Left lobe of liver (tissue), 2 donors: ENCODE measurements around the gene COQ8B. TPM values are rescaled to one million over a fixed set of nuclear protein-coding genes. Genes with fewer than 3 reads are reported as not detected.

Experiments
- ATAC-seq: fragments of 200-7000 bp; cut with Tn5 transposase; one replicate; pipeline ENCODE4 v1.9.1; 2020; ENCODE audit warnings: mild to moderate bottlenecking, moderate library complexity
- DNase-seq: peaks from one replicate; pipeline ENCODE4 v3.0.0-alpha.2; 2020; ENCODE audit warnings: low spot score
- total RNA-seq: library from RNA; stranded (reverse); gene quantifications from one replicate; pipeline ENCODE4 v1.2.1, GENCODE V29; 2021
- donor health status: DM: no; HTN: no; CAD: no; lungs with moderate emphysema.
- donor health status: DM: no; HTN: yes; CAD: no.

Gene COQ8B
- total RNA-seq, 1 donor from 2014 or later: 43.5 TPM

DNA sequence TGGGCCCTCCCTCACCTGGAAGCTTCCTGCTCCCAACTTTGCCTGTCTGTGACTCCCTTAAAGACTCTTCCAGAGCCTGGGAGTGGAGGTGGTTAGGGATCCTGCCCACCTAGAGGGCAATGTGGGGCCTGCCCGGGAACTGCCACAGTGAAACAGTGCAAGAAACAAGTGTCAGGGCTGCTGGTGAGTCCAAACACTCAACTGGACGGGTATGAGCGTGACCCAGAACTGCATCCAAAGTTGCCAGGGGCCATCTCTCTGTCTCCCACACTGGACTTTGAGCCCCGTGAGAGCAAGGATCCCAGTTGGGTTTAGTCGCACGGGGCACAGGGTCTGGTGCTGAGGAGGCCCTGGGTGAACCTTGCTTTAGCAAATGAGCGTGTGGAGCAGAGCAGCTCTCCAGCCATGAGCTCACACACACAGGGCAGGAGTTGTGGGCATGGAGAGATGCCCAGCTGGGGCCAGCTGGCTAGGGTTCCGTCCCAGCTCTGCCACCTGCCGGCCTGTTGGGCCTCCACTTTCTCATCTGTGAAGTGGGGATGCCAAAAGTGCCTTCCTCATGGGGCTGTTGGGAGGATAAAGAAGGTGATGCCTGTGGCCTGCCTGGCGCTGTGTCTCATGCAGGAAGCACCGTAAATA lies 23.4 kb downstream of the COQ8B start:
- ATAC-seq: no peak
- no peak for DNase-seq

DNA sequence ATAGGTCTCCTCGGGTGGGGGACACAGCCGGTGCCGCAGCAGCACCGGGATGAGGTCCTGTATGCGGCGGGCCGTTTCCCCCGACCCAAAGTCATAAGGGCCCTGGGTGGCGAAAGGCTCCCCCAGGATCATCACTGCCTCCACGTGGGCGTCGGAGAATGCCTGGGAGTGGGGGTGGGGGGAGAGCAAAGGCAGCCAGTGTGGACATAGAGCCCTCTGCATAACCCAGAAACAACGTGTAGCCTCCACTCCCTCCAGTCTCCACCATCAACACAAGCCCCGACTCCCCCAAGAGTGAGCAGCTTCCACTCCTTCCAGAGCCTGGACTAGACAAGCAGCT lies 24.5 kb downstream of the COQ8B start:
- DNase-seq (no peak), ATAC-seq (no peak)

GRCh38 chr19:40691421-40692211 lies 25.1 kb downstream of the COQ8B start:
- no peak for ATAC-seq
- DNase-seq: no peak

- DNase-seq (peak; percentile 93), ATAC-seq (peak; percentile 92)
Measured at GRCh38 chr19:40690693-40691420, 25.8 kb downstream of the COQ8B start.

DNA sequence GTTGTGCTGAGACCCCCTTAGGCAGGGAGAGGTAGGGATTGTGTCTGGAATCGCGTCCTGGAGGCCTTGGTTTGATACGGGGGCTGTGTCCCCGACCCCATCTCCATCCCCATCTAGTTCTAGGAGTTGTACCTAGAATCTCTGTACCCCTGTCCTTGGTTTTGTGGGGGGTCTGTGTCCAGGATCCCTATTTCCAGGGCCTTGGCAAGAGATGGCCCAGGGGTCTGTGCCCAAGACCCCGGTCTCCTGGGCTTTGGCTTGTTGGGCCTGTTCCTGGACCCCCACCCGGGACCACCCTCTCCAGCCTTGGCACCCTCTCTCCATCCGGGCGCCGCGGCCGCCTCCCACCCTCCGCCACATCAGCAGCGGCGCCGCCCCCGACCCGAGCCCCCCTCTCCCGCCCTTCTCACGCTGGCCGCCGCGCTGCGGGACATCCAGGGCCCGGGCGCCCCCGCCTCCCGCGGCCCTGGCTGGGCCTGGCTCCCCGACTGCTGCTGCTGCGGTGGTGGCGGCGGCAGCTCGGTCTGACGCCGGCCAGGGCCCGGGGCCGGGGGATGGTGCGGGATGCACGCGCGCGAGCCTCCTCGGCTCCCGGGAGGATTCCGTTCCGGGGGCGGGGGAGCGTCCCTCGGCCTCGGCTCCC lies 26.5 kb downstream of the COQ8B start, which contains the start of gene NUMBL:
TSS of gene NUMBL (minus strand) at position 602 of the 643 bp plus-strand sequence. CDS start at position 434, 168 bp downstream.
- no peak for ATAC-seq
- no peak for DNase-seq

- no peak for ATAC-seq
- no peak for DNase-seq
Measured at GRCh38 chr19:40689339-40690049, 27.2 kb downstream of the COQ8B start.

DNA sequence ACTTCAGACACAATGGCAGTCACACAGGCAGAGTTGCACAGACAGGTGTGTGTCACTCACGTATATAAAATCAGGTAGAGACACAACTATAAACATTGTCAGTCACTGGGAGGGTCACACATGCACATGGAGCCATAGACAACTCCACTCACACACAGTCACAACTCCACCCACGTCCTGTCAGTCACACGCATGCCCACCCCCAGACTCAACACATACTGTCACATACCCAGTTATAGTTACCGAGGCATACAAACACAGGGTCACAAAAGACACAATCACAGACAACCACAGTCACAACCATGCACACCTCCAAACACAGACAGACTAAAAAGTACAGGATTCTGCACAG lies 27.7 kb downstream of the COQ8B start:
- DNase-seq (no peak), ATAC-seq (no peak)

DNA sequence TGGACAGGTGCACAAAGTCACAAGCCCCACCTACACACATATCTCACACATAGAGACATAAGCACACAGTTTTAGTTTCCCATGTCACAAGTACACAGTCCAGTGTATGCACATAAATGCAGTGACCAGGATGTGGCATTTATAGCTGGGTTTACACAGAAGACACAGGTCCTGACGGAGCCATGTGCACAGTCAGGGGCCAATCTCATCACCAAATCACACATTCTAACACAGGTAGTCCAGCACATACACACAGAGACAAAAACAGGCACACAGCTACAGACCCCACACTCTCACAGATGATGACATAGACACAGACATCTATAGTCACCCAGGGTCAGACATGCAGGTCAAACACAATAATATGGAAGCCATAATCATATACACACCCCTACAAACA lies 28.4 kb downstream of the COQ8B start:
- ATAC-seq (no peak), DNase-seq (no peak)

- ATAC-seq: no peak
- no peak for DNase-seq
Measured at GRCh38 chr19:40687525-40688016, 29.1 kb downstream of the COQ8B start.

GRCh38 chr19:40686882-40687524 lies 29.7 kb downstream of the COQ8B start:
- no peak for ATAC-seq
- no peak for DNase-seq

- no peak for ATAC-seq
- no peak for DNase-seq
Measured at GRCh38 chr19:40685563-40685962, 31.1 kb downstream of the COQ8B start.

DNA sequence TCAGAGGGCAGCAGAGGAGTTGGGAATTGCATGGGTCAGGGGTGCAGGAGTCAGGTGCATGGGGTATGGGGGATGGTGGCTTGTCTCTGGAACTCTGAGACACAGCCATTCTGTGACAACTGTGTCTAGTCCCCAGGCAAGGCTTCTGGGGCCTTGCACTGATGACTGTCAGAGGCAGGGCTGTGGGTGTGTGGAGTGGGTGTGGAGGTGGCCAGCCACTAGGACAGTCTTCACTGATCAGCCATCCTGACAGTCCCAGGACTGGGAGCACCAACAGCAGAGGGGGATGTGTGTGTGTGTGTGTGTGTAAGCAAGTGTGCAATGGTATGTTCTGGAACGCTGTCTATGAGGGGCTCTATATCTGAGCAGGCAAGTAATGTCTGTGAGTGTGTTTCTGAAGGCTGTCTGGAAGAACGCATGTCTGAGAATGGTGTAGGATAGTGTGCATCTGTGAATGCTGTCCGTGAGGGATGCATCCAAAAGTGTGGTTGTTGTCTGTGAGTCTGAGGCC lies 31.6 kb downstream of the COQ8B start:
- DNase-seq (no peak), ATAC-seq (no peak)

GRCh38 chr19:40684280-40684679 lies 32.4 kb downstream of the COQ8B start:
- DNase-seq: no peak
- no peak for ATAC-seq

- DNase-seq (no peak), ATAC-seq (no peak)
Measured at GRCh38 chr19:40683437-40683836, 33.2 kb downstream of the COQ8B start.

DNA sequence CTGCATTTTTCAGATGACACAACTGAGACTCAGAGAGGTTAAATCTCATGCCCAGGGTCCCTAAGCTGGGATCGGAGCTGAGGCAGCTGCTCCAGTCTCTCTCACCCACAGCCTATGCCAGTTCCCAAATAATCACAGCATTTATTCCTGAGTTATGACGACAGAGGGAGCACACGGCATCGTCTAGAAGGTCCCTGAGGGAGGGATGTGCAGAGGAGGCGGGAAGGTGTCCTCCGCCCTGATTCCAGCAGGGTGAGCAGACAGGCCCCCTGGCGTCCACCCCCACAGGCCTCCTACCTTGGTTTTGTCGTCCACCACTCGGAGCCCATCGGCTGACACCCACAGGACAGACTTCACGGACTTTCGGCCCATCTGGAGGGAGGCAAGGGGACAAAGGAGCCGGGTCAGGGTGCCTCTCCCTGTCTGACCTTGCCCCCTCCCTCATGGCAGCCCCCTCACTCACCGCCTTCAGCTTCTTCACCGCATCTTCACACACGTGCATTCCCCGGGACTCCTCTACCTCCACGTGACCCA lies 34.2 kb downstream of the COQ8B start:
- DNase-seq (no peak), ATAC-seq (no peak)

DNA sequence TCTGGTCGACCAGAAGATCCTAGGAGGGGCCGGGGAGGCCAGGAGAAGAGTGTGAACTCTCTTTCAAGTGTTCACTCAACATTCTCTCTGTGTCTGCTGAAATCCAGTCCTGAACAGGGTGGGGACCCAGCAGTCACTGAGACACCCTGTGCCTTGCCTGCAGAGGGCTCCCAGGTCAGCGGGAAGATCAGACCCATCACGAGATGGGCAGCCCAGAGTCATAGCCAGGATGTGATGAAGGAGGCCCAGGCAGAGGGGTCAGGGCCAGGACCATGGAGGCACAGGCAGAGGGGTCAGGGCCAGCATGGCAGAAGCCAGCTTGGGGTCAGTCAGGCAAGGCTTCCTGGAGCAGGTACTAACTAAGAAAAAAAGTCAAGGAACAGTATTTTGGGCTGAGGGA lies 35.6 kb downstream of the COQ8B start:
- DNase-seq (no peak), ATAC-seq (no peak)

GRCh38 chr19:40677156-40677555 lies 39.5 kb downstream of the COQ8B start:
- ATAC-seq (no peak), DNase-seq (no peak)

DNA sequence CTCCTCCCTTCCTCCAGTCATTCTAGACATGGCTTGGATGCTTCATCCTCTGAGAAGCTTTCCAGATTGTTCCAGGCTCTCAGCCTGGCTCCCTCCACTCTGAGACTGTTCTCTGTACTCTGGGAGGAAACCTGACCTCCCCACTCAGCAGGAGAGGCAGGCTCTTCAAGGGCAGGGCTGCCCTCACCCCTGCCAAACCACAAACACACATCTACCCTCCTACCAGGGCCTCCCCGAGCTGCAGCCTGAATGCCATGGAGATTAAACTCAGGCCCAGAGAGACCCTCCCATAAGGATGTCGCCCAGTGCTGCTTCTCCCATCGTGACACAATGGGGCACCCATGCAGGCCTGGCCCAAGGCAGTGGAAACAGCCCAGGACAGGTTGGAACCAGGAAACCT lies 42.4 kb downstream of the COQ8B start:
- DNase-seq (no peak), ATAC-seq (no peak)

DNA sequence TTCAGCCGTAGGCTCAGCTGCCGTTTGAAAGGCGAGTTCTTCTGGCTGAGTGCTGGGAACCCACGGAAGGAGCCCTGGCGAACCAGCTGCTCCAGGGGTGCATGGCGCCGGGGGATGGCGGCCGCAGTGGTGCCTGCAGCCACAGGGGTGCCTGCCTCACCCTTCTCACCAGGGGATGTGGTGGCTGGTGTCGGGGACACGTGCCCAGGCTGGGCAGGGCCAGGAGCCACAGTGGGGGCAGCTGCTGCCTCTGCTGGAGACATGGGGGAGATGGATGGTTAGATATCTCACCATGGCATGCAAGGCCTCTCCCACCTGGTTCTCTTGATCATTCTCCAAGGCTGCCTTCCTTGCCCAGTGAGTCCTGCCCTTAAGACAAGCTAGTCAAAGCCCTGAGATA lies 43.3 kb downstream of the COQ8B start:
- no peak for ATAC-seq

More for the DNA sequence above, 43.3 kb downstream of the COQ8B start:
- DNase-seq: no peak
